ENCODE measurements around the gene RAMP2.

The RAMP2 gene

DNA sequence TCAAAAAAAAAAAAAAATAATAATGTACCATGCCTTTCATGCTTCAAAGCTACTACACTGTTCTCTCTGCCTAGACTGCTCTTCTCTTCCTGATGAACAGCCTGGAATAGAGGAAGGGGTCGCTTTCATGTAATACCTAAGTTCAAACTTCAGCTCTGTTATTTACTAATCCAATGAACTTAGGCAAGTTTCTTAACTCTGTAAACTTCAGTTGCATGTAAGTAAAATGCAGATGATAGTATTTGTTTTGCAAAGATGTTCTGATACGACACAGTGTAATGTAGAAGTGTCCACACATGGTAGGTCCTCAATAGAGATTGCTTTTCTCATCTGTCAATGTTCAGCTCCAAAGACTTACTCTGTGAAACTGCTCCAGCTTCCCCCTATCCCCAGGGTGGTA lies 30.9 kb downstream of the RAMP2 start:
- DNase-seq (ENCODE audit: low read depth in 3 of 3, low spot score in 1 of 3), result no peak

- DNase-seq (ENCODE audit: low read depth in 3 of 3, low spot score in 1 of 3), result no peak
Observed at GRCh38 chr17:42792545-42792944, 31.5 kb downstream of the RAMP2 start.

GRCh38 chr17:42795061-42795460 lies 34.0 kb downstream of the RAMP2 start:
- no peak for DNase-seq (ENCODE audit: low read depth in 3 of 3, low spot score in 1 of 3)

GRCh38 chr17:42795465-42795864 lies 34.4 kb downstream of the RAMP2 start:
- DNase-seq (ENCODE audit: low read depth in 3 of 3, low spot score in 1 of 3), result no peak

- DNase-seq (ENCODE audit: low read depth in 3 of 3, low spot score in 1 of 3), result no peak
Observed at GRCh38 chr17:42796066-42796758, 35.2 kb downstream of the RAMP2 start.

GRCh38 chr17:42797067-42798007 lies 36.3 kb downstream of the RAMP2 start:
- DNase-seq (ENCODE audit: low read depth in 3 of 3, low spot score in 1 of 3), result no peak

- DNase-seq (ENCODE audit: low read depth in 3 of 3, low spot score in 1 of 3), result no peak
Observed at GRCh38 chr17:42798011-42798382, 37.0 kb downstream of the RAMP2 start.

DNA sequence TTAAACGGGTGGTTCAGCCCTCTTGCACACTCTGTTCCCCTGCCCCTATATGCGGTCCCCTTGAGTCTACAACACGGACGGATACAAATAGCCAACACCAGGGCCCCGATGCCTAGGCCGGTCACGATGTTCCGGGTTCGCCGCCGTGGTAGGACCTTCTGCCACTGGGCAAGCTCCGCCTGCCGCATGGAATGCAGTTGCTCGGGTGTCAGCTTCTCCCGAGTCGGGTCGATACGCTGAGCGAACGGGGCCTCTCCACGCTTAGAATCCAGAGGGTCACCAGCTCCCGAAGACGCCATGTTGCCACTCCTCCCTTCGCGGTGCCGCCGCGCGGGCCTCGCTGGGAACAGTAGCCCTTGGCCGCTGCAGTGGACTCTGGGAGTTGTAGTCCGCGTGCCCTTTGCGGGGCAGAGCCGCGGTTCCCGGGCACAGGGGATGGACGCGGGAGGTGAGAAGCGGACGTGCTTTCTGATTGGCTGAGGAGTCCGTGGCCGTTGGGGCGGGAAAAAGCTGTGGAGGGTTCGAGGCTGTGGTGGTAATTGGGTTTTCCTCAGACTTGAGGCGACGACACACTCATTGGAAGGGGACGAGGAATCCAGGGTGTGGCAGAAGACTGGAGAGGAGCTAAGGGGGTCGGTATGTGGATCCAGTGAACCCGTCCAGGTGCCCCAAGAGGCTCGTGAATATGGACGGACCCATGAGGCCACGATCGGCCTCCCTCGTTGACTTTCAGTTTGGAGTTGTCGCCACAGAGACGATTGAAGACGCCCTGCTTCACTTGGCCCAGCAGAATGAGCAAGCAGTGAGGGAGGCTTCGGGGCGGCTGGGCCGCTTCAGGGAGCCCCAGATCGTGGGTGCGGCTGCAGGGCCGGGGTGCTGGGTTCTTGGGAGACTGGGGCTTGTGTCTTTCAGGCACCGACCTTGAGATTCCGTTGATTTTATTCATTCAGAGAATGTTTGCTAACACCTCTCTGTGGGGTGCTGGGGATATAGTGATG lies 37.7 kb downstream of the RAMP2 start, which contains the start of the genes CNTD1 and COA3:
Gene CNTD1 (plus strand): TSS at position 479 of the 998 bp plus-strand sequence. CDS start 207 bp downstream, at position 686.
Gene COA3 (minus strand): TSS at position 322 of the 998 bp plus-strand sequence. CDS start 23 bp downstream, at position 299.
- peak; percentile 26 to 63 (median 29) for DNase-seq (ENCODE audit: low read depth in 3 of 3, low spot score in 1 of 3)

DNA sequence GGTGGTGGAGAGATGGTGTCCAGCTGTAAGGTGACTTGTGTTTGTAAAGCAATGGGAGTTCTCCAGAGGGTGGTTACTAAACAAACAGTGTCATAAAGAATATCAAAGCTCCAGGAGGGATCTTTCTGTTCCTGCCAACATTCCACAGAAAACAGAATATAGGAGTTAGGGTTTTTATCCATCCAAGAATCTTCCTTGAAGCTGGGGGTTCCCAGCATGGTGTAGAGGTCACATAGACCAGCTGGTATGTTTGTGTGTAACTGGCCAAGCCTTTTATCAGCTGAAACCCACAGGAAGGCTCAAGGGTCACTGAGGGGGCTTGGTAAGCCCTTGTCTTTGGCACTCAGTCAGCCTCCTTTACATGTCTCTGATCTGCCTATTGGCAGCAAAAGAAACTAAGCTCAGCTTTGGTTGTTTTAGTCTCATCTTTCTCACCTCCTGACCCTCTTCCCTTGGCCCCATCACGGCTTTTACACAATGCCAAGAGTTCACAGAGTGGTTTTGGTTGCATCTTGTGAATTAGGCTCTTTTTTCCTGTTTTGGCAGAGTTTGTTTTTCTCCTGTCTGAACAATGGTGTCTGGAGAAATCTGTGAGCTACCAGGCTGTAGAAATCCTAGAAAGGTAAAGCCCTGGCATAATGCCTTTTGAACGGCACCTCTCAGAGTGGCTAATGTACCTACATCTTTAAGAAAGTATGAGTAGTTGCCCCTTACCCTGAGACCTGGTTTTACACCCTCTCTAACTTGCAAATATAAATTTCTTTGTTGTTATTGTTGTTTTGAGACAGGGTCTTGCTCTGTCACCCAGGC lies 42.3 kb downstream of the RAMP2 start:
- DNase-seq (ENCODE audit: low read depth in 3 of 3, low spot score in 1 of 3), result no peak

DNA sequence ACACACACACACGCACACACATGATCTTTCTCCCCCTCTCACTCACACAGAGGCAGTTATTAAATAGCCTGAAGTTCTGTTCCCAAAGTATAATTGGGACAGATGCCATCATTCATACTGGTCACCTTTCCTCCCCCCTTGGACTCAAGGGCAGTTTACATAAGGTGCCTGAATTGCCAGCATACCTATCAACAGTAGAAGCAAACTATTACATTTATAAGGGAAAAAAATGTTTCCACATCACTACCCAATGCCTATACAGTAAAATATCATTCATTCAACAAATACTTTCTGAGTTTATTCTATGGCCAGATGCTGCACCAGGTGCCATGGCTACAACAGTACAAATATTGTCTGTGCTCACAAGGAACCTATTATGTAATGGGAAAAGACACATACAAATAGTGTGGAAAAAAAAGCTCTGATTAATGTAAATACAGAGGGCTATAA lies 43.9 kb downstream of the RAMP2 start:
- DNase-seq (ENCODE audit: low read depth in 3 of 3, low spot score in 1 of 3), result no peak

DNA sequence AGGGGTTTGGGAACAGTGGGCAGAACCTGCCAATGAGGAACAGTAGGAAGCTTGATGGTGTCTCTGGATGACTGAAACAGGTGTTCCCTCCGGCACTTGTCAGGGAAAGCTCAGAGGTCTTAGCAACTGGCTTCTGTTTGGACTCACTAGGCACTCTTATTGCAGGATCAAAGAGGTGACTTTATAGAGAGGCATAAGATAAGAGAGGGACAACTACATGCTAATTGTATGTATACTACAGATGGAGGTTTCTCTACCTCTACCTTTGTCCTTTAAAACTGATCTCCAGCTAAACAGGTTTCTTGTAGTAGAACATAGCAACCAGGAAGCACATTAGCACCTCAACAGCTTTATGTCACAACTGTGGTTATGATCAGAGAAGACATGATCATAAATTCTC lies 45.2 kb downstream of the RAMP2 start:
- no peak for DNase-seq (ENCODE audit: low read depth in 3 of 3, low spot score in 1 of 3)

- no peak for DNase-seq (ENCODE audit: low read depth in 3 of 3, low spot score in 1 of 3)
Observed at GRCh38 chr17:42809250-42809649, 48.2 kb downstream of the RAMP2 start.
